Vagina (tissue), 2 donors: ENCODE results near the gene FUZ. TPM values are rescaled to one million over a fixed set of nuclear protein-coding genes. Genes with fewer than 3 reads are reported as not detected.

ENCODE experiments used
- DNase-seq, 2 donors: peaks; one replicate each; pipeline ENCODE4 v3.0.0-alpha.2; 2017; ENCODE audit errors: extremely low spot score in 2 of 2
- H3K27ac ChIP-seq: fragments of 200-600 bp; sonication (generic); one replicate; pipeline ENCODE4 v1.5.1; 2019
- H3K27me3 ChIP-seq: fragments of 200-600 bp; sonication (generic); one replicate; pipeline ENCODE4 v1.5.1; 2019
- H3K36me3 ChIP-seq, 2 donors: fragments of 200-600 bp; sonication (generic); one replicate each; pipeline ENCODE4 v1.5.1; 2017 to 2019
- H3K4me1 ChIP-seq: fragments of 200-600 bp; sonication (generic); one replicate; pipeline ENCODE4 v1.5.1; 2019
- H3K4me3 ChIP-seq, 2 donors: fragments of 200-600 bp; sonication (generic); 1 replicate in 1 of 2; 2 replicates in 1 of 2; pipeline ENCODE4 v1.5.1; 2016 to 2019
- H3K9me3 ChIP-seq: fragments of 200-600 bp; sonication (generic); one replicate; pipeline ENCODE4 v1.5.1; 2019
- CTCF ChIP-seq, 3 experiments: fragments of 450-650 bp in 2 of 3; fragments of 200-600 bp in 1 of 3; sonication (generic) in 1 of 3; IDR thresholded peaks; one replicate each; pipeline ENCODE4 v1.5.1; 2017 to 2019; ENCODE audit warnings: antibody characterized with exemption in 3 of 3, mild to moderate bottlenecking in 2 of 3, moderate library complexity in 2 of 3
- POLR2A ChIP-seq, 2 donors: fragments of 450-650 bp; IDR thresholded peaks; one replicate each; pipeline ENCODE4 v1.6.1; 2017; ENCODE audit warnings: antibody characterized with exemption in 2 of 2, mild to moderate bottlenecking in 2 of 2, moderate library complexity in 2 of 2
- POLR2AphosphoS5 ChIP-seq, 2 donors: sonication (generic); formaldehyde crosslinking; IDR thresholded peaks; one replicate each; pipeline ENCODE4 v1.9.0; 2017; ENCODE audit warnings: antibody characterized with exemption in 2 of 2, mild to moderate bottlenecking in 2 of 2, low read depth in 1 of 2; ENCODE audit not compliant: insufficient read depth in 1 of 2
- intact Hi-C: fragments of 100-400 bp; cut with DNase I; formaldehyde crosslinking; loops from one replicate; pipeline ENCODE4 v1.15.1; 2023
- total RNA-seq: library from RNA; depleted of rRNA; stranded (reverse); fragments of >200 nt; gene quantifications from one replicate; pipeline ENCODE4 v1.2.3, GENCODE V29; 2016

FUZ gene
- total RNA-seq, 1 donor from 2014 or later: 11.5 TPM

GRCh38 chr19:49812452-49812996 lies 568 bp downstream of the FUZ start:
- TF ChIP-seq CTCF (IDR thresholded peaks at IDR 0.05) (no peak), POLR2AphosphoS5 (IDR thresholded peaks at IDR 0.05; ENCODE audit: insufficient read depth in 1 of 2, low read depth in 1 of 2) (no peak), POLR2A (IDR thresholded peaks at IDR 0.05) (no peak)
- Histone ChIP-seq H3K36me3 (no peaks in the 10 kb centered on the region), H3K27me3 (no peaks in the 10 kb centered on the region), H3K27ac (peak overlapping the region; percentile 86), H3K9me3 (no peaks in the 10 kb centered on the region), H3K4me1 (peaks cover 42% of the 10 kb centered on the region), H3K4me3 (peak overlapping the region; percentile 65 to 69)
- DNase-seq: no peak
- intact Hi-C loops: no loop called here

GRCh38 chr19:49811328-49811727 lies 1.8 kb downstream of the FUZ start:
- no peak overlapping the region for H3K27ac ChIP-seq
- no peak for DNase-seq
- H3K4me3 ChIP-seq: no peak overlapping the region
- no peaks in the 10 kb centered on the region for H3K27me3 ChIP-seq
- intact Hi-C loops: no loop called here
- no peaks in the 10 kb centered on the region for H3K36me3 ChIP-seq
- TF ChIP-seq POLR2AphosphoS5 (IDR thresholded peaks at IDR 0.05; ENCODE audit: insufficient read depth in 1 of 2, low read depth in 1 of 2): no peak
- TF ChIP-seq CTCF (IDR thresholded peaks at IDR 0.05): no peak
- no peak for TF ChIP-seq POLR2A (IDR thresholded peaks at IDR 0.05)
- H3K4me1 ChIP-seq: peaks cover 37% of the 10 kb centered on the region
- no peaks in the 10 kb centered on the region for H3K9me3 ChIP-seq

GRCh38 chr19:49809941-49810389 lies 3.1 kb downstream of the FUZ start:
- H3K36me3 ChIP-seq: peaks cover 0 to 12% of the 10 kb centered on the region in 2 donors
- no peaks in the 10 kb centered on the region for H3K27me3 ChIP-seq
- TF ChIP-seq POLR2AphosphoS5 (IDR thresholded peaks at IDR 0.05; ENCODE audit: insufficient read depth in 1 of 2, low read depth in 1 of 2) (no peak), POLR2A (IDR thresholded peaks at IDR 0.05) (no peak), CTCF (IDR thresholded peaks at IDR 0.05) (no peak)
- H3K4me1 ChIP-seq: peaks cover 37% of the 10 kb centered on the region
- H3K9me3 ChIP-seq: no peaks in the 10 kb centered on the region
- no peak for DNase-seq
- H3K4me3 ChIP-seq: peak overlapping the region; percentile 66 to 92
- H3K27ac ChIP-seq: peak overlapping the region; percentile 90
- intact Hi-C loops: loop anchor here (5.0 kb wide), 1 partner anchor 43 kb away; the partner anchor contains the start of gene AP2A1

GRCh38 chr19:49809160-49809940 lies 3.7 kb downstream of the FUZ start:
- TF ChIP-seq POLR2AphosphoS5 (IDR thresholded peaks at IDR 0.05; ENCODE audit: insufficient read depth in 1 of 2, low read depth in 1 of 2): peak in 1 of 2 donors; percentile 67
- no peak for TF ChIP-seq POLR2A (IDR thresholded peaks at IDR 0.05)
- TF ChIP-seq CTCF (IDR thresholded peaks at IDR 0.05): peak in 1 of 3 experiments; percentile 21
- peak overlapping the region; percentile 66 to 92 for H3K4me3 ChIP-seq
- no peak for DNase-seq
- H3K9me3 ChIP-seq: no peaks in the 10 kb centered on the region
- H3K27me3 ChIP-seq: no peaks in the 10 kb centered on the region
- H3K27ac ChIP-seq: peak overlapping the region; percentile 90
- intact Hi-C loops: loop anchor here (5.0 kb wide), 1 partner anchor 42 kb away; the partner anchor contains the start of gene AP2A1
- H3K36me3 ChIP-seq: peaks cover 0 to 15% of the 10 kb centered on the region in 2 donors
- peaks cover 37% of the 10 kb centered on the region for H3K4me1 ChIP-seq
